ENCODE measurements around the gene GTF2H4. TPM values are rescaled to one million over a fixed set of nuclear protein-coding genes. Genes with fewer than 3 reads are reported as not detected.

GTF2H4 gene
- total RNA-seq, 1 donor from 2014 or later: 27.7 TPM

DNA sequence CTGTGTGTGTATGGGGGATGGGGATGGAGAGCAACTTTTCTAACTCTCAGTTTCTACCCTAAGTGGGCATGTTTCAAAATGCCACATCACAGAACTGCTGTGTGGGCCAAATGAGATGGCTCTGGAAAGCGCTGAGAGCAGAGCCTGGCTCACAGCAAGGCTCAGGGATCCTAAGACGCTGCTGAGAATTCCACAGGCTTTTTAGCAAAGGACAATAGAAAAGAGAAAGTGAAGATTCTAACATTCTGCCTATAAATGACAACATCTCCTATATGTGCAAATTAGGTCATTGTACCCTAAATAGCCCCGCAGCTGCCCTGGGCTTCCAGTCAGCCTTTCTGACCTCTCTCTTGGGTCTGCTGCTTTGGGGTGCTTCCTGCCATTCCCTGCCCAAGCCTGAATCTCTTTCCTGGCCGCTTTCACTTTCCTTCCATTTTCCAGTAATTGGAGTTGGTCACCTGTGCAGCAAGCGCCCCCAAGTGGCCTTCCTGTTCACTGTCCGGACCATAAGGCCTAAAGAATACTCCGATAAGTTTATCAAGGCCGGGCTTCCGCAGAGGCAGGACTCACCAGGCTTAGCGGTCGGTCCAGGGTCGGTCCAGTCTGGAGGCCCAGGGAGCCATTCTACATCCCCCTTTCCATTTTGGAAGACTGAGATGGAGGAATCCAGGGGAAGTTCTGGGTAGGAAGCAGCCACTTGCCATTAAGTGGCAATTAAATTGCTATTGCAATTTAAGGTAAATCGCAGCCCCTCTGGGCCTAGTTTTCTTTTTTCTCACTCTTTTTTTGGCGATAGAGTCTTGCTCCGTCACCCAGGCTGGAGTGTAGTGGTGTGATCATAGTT lies 30.4 kb upstream of the GTF2H4 start:
- TF ChIP-seq, protein P1, sequence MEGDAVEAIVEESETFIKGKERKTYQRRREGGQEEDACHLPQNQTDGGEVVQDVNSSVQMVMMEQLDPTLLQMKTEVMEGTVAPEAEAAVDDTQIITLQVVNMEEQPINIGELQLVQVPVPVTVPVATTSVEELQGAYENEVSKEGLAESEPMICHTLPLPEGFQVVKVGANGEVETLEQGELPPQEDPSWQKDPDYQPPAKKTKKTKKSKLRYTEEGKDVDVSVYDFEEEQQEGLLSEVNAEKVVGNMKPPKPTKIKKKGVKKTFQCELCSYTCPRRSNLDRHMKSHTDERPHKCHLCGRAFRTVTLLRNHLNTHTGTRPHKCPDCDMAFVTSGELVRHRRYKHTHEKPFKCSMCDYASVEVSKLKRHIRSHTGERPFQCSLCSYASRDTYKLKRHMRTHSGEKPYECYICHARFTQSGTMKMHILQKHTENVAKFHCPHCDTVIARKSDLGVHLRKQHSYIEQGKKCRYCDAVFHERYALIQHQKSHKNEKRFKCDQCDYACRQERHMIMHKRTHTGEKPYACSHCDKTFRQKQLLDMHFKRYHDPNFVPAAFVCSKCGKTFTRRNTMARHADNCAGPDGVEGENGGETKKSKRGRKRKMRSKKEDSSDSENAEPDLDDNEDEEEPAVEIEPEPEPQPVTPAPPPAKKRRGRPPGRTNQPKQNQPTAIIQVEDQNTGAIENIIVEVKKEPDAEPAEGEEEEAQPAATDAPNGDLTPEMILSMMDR (IDR thresholded peaks at IDR 0.05; ENCODE audit: insufficient read depth, low read length, poor library complexity, severe bottlenecking): peak; percentile 95
- H3K4me3 ChIP-seq (ENCODE audit: low read depth, low read length): peak overlapping the region; percentile 23
- no peak for DNase-seq (ENCODE audit: low read depth)
- no peaks in the 10 kb centered on the region for H3K27me3 ChIP-seq (ENCODE audit: control insufficient read depth, insufficient read depth, low read length)
- H3K36me3 ChIP-seq (ENCODE audit: control insufficient read depth, insufficient read depth, low read length): no peaks in the 10 kb centered on the region

DNA sequence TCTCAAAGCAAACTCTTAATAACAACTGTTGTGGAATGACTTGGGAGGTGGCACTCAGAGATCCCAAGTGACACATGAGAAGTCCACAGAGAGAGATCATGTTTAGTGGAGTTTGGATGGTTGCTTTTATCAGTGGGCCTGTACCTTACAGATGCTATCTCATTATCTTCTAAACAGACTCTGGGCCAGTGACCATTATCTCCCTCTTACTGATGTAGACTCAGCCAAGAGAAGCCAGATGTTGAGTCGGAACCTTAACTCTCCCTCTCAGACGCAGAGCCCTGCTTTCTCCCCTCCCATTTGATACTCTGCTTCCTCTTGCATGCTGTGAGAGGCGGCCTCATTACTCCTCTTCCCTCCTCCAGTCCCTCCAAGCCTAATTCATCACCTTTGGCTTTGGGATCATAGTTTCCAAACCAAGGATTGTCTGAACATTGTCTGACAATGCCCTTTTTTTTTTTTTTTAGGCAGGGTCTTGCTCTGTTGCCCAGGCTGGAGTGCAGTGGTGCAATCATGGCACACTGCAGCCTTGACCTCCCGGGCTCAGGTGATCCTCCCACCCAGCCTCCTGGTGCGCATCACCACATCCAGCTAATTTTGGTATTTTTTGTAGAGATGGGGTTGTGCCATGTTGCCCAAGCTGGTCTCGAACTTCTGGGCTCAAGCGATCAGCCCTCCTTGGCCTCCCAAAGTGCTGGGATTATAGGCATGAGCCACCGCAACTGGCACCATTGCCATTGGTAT lies 28.2 kb upstream of the GTF2H4 start:
- no peak for DNase-seq (ENCODE audit: low read depth)
- no peaks in the 10 kb centered on the region for H3K27me3 ChIP-seq (ENCODE audit: control insufficient read depth, insufficient read depth, low read length)
- H3K4me3 ChIP-seq (ENCODE audit: low read depth, low read length): no peak overlapping the region
- no peaks in the 10 kb centered on the region for H3K36me3 ChIP-seq (ENCODE audit: control insufficient read depth, insufficient read depth, low read length)
- TF ChIP-seq, protein P1 (IDR thresholded peaks at IDR 0.05; ENCODE audit: insufficient read depth, low read length, poor library complexity, severe bottlenecking): no peak

DNA sequence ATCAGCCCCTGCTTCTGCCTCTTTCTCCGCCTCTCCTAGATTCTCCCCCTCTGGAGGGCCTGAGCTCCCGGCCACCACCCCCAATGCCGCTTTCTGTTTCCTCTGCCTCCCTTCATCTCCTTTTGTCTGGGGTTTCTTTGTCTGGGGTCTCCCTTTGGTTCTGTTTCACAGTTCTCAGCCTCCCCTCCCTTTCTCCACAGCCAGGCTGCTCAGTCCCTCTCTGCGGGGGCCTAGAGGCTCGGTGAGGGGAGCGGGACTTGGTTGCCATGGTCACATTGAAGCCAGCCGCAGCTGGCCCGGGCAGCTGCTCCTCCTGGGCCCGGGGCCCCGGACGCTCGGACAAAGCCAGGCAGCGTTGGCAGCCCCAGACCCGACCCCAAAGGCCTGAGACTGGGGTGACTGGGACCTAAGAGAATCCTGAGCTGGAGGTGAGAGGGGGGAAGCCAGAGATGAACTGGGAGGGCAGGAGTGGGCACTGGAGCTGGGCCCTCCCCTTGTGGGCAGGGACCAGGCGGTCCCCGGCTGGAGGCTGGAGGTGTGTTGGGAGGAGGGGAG lies 27.2 kb upstream of the GTF2H4 start:
- DNase-seq (ENCODE audit: low read depth): no peak
- Histone ChIP-seq H3K36me3 (ENCODE audit: control insufficient read depth, insufficient read depth, low read length) (no peaks in the 10 kb centered on the region), H3K27me3 (ENCODE audit: control insufficient read depth, insufficient read depth, low read length) (no peaks in the 10 kb centered on the region), H3K4me3 (ENCODE audit: low read depth, low read length) (no peak overlapping the region)
- TF ChIP-seq, protein P1 (IDR thresholded peaks at IDR 0.05; ENCODE audit: insufficient read depth, low read length, poor library complexity, severe bottlenecking): no peak

DNA sequence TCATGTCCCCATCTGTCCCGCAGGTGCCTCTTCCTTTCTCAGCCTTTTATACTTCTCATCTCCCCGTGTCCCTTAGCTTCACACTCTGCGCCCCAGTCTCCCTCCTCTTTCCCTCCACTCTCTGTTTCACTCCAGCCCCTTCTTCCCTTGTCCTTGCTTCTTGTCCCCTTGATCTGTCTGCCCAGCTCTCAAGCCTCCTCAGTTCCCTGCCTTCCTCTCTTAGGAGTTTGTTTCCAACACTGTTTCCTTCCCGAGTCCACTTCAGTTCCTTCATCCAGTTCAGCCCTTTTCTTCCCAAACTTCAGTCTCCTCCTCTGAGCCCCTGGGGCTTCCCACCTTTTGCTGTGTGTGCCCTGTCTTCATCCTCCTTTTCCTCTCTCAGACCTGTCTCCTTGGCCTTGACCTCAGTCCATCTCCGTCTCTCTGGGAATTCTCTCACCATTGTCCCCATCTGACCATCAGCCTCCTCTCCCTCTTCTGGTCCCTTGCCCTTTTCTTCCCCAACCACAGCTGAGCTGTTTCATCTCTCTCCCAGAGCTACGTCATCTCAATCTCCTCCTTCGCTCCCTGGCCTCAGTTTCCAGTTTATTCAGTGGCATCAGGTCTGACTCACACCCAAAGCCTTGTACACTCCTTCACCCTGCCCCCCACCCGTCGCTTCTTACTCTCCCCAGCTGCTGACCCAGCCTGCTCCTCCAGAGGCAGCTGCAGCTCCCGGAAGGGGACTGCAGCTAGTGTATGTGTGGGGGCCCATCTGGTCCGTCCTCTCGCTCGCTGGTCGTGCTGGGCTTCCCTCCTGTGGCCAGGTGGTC lies 26.4 kb upstream of the GTF2H4 start:
- no peak for DNase-seq (ENCODE audit: low read depth)
- TF ChIP-seq, protein P1 (IDR thresholded peaks at IDR 0.05; ENCODE audit: insufficient read depth, low read length, poor library complexity, severe bottlenecking): no peak
- H3K27me3 ChIP-seq (ENCODE audit: control insufficient read depth, insufficient read depth, low read length): no peaks in the 10 kb centered on the region
- H3K36me3 ChIP-seq (ENCODE audit: control insufficient read depth, insufficient read depth, low read length): no peaks in the 10 kb centered on the region
- no peak overlapping the region for H3K4me3 ChIP-seq (ENCODE audit: low read depth, low read length)

DNA sequence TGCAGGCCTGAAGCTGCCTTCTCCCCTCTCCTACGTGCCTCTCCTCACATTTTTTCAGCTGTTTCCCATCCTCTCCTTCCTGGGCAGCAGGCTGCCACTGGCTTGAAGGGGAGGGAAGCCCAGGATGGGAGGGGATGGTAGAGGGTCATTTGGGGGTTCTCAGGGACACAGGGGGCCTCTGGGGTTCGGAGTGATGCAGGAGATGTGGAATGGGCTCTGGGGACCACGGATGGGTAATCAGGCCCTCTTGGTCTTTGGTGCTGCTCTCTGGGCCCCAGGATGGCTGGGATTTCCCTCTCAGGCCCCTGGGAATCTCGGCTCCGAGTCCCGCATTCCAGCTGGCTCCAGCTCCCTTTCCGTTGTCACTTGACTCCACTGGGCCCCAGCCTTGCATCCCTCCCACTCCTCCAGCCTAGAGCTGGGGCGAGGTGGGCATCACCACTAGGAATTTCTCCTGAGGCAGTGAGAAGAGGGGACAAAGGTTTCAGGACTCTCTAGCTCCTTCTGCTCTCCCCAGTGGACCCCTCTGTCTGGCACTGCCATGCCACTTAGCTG lies 25.7 kb upstream of the GTF2H4 start:
- TF ChIP-seq, protein P1 (IDR thresholded peaks at IDR 0.05; ENCODE audit: insufficient read depth, low read length, poor library complexity, severe bottlenecking): no peak
- DNase-seq (ENCODE audit: low read depth): no peak
- H3K27me3 ChIP-seq (ENCODE audit: control insufficient read depth, insufficient read depth, low read length): no peaks in the 10 kb centered on the region
- H3K4me3 ChIP-seq (ENCODE audit: low read depth, low read length): peak overlapping the region; percentile 62
- H3K36me3 ChIP-seq (ENCODE audit: control insufficient read depth, insufficient read depth, low read length): no peaks in the 10 kb centered on the region
